ENCODE data around the gene SGO1. TPM values are rescaled to one million over a fixed set of nuclear protein-coding genes. Genes with fewer than 3 reads are reported as not detected.

Gene SGO1
- total RNA-seq, 6 donors from 2014 or later: 0.49 to 0.91 (median 0.59) TPM; not detected in 2

- no peaks in the 10 kb centered on the region for H3K9me3 ChIP-seq
- peak overlapping the region in 2 of 4 donors; percentile 91 to 93 for H3K27ac ChIP-seq
- peak in 1 of 2 donors; percentile 11 for ATAC-seq (ENCODE audit: low FRiP score in 2 of 2)
- peak overlapping the region; percentile 40 to 85 (median 80) for H3K4me3 ChIP-seq
- 2 to 7% methylated on average over 12 of the region's 12 CpGs for WGBS, 2 donors
- peaks cover 11 to 21% (median 15%) of the 10 kb centered on the region in 4 donors for H3K4me1 ChIP-seq
- H3K27me3 ChIP-seq: no peaks in the 10 kb centered on the region
- TF ChIP-seq EP300 (IDR thresholded peaks at IDR 0.05) (no peak), POLR2AphosphoS5 (IDR thresholded peaks at IDR 0.05) (no peak), POLR2A (IDR thresholded peaks at IDR 0.05) (no peak), CTCF (IDR thresholded peaks at IDR 0.05) (no peak)
- H3K36me3 ChIP-seq: no peaks in the 10 kb centered on the region
- no peak for DNase-seq
Measured at GRCh38 chr3:20185331-20185678, 701 bp downstream of the SGO1 start.

- Histone ChIP-seq H3K4me1 (peaks cover 10 to 16% (median 11%) of the 10 kb centered on the region in 4 donors), H3K27me3 (no peaks in the 10 kb centered on the region), H3K36me3 (no peaks in the 10 kb centered on the region), H3K4me3 (no peak overlapping the region), H3K27ac (no peak overlapping the region), H3K9me3 (no peaks in the 10 kb centered on the region)
- DNase-seq: no peak
- 86 to 96% methylated on average over 4 of the region's 4 CpGs for WGBS, 2 donors
- ATAC-seq (ENCODE audit: low FRiP score in 2 of 2): no peak
- TF ChIP-seq POLR2AphosphoS5 (IDR thresholded peaks at IDR 0.05): no peak
- no peak for TF ChIP-seq POLR2A (IDR thresholded peaks at IDR 0.05)
- no peak for TF ChIP-seq EP300 (IDR thresholded peaks at IDR 0.05)
- TF ChIP-seq CTCF (IDR thresholded peaks at IDR 0.05): no peak
Measured at GRCh38 chr3:20182206-20182605, 3.8 kb downstream of the SGO1 start.

- DNase-seq: no peak
- Histone ChIP-seq H3K36me3 (no peaks in the 10 kb centered on the region), H3K4me1 (peaks cover 5 to 10% (median 6%) of the 10 kb centered on the region in 4 donors), H3K27ac (no peak overlapping the region), H3K9me3 (no peaks in the 10 kb centered on the region), H3K27me3 (no peaks in the 10 kb centered on the region), H3K4me3 (no peak overlapping the region)
- 80 to 85% methylated on average over 3 of the region's 3 CpGs for WGBS, 2 donors
- no peak for ATAC-seq (ENCODE audit: low FRiP score in 2 of 2)
- TF ChIP-seq POLR2A (IDR thresholded peaks at IDR 0.05) (no peak), EP300 (IDR thresholded peaks at IDR 0.05) (no peak), CTCF (IDR thresholded peaks at IDR 0.05) (no peak), POLR2AphosphoS5 (IDR thresholded peaks at IDR 0.05) (no peak)
Measured at GRCh38 chr3:20181276-20181675, 4.7 kb downstream of the SGO1 start.

GRCh38 chr3:20173844-20174410, 12.1 kb downstream of the SGO1 start:
- no peaks in the 10 kb centered on the region for H3K9me3 ChIP-seq
- H3K27ac ChIP-seq: no peak overlapping the region
- no peaks in the 10 kb centered on the region for H3K27me3 ChIP-seq
- H3K4me1 ChIP-seq: no peaks in the 10 kb centered on the region
- WGBS, 2 donors: 97% methylated on average over 4 of the region's 4 CpGs
- ATAC-seq (ENCODE audit: low FRiP score in 2 of 2) (no peak), DNase-seq (no peak)
- TF ChIP-seq POLR2AphosphoS5 (IDR thresholded peaks at IDR 0.05) (no peak), POLR2A (IDR thresholded peaks at IDR 0.05) (no peak), CTCF (IDR thresholded peaks at IDR 0.05) (no peak), EP300 (IDR thresholded peaks at IDR 0.05) (no peak)
- no peaks in the 10 kb centered on the region for H3K36me3 ChIP-seq
- no peak overlapping the region for H3K4me3 ChIP-seq

- no peak for TF ChIP-seq POLR2AphosphoS5 (IDR thresholded peaks at IDR 0.05)
- no peak for ATAC-seq (ENCODE audit: low FRiP score in 2 of 2)
- WGBS, 2 donors: 95 to 99% methylated on average over 2 of the region's 2 CpGs
- H3K9me3 ChIP-seq: no peaks in the 10 kb centered on the region
- H3K4me3 ChIP-seq: no peak overlapping the region
- H3K4me1 ChIP-seq: peaks cover 0 to 7% (median 5%) of the 10 kb centered on the region in 4 donors
- H3K36me3 ChIP-seq: no peaks in the 10 kb centered on the region
- DNase-seq: no peak
- H3K27ac ChIP-seq: no peak overlapping the region
- H3K27me3 ChIP-seq: no peaks in the 10 kb centered on the region
Measured at GRCh38 chr3:20161714-20162113, 24.3 kb downstream of the SGO1 start.
